ENCODE data around the gene DUSP28. TPM values are rescaled to one million over a fixed set of nuclear protein-coding genes. Genes with fewer than 3 reads are reported as not detected.

Gene DUSP28
- total and polyA plus RNA-seq, 7 donors, result 6.6 to 18.1 (median 12.6) TPM

GRCh38 chr2:240565333-240566202 is 5.4 kb downstream of the DUSP28 start:
- intact Hi-C loops (cut with DNase I), result no loop called here
- ATAC-seq (no peak), DNase-seq (peak; percentile 72 to 81)
- Histone ChIP-seq H3K4me3 (peak overlapping the region; percentile 88), H3K4me1 (peaks cover 57% of the 10 kb centered on the region), H3K9me3 (no peaks in the 10 kb centered on the region), H3K27ac (peak overlapping the region; percentile 71), H3K27me3 (ENCODE audit: insufficient read depth in 3 of 3, low read length in 2 of 3) (no peaks in the 10 kb centered on the region), H3K36me3 (ENCODE audit: insufficient read depth in 1 of 2, low read depth in 1 of 2) (peaks cover 0 to 21% of the 10 kb centered on the region in 2 donors)
- TF ChIP-seq, protein P1, sequence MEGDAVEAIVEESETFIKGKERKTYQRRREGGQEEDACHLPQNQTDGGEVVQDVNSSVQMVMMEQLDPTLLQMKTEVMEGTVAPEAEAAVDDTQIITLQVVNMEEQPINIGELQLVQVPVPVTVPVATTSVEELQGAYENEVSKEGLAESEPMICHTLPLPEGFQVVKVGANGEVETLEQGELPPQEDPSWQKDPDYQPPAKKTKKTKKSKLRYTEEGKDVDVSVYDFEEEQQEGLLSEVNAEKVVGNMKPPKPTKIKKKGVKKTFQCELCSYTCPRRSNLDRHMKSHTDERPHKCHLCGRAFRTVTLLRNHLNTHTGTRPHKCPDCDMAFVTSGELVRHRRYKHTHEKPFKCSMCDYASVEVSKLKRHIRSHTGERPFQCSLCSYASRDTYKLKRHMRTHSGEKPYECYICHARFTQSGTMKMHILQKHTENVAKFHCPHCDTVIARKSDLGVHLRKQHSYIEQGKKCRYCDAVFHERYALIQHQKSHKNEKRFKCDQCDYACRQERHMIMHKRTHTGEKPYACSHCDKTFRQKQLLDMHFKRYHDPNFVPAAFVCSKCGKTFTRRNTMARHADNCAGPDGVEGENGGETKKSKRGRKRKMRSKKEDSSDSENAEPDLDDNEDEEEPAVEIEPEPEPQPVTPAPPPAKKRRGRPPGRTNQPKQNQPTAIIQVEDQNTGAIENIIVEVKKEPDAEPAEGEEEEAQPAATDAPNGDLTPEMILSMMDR (IDR thresholded peaks at IDR 0.05), result no peak
- 69 to 73% (median 72%) methylated on average over 26 of the region's 26 CpGs for WGBS, 3 donors

- Histone ChIP-seq H3K4me3 (peak overlapping the region; percentile 88), H3K4me1 (peaks cover 53% of the 10 kb centered on the region), H3K27ac (peak overlapping the region; percentile 95), H3K27me3 (ENCODE audit: insufficient read depth in 3 of 3, low read length in 2 of 3) (no peaks in the 10 kb centered on the region), H3K9me3 (no peaks in the 10 kb centered on the region), H3K36me3 (ENCODE audit: insufficient read depth in 1 of 2, low read depth in 1 of 2) (peaks cover 0 to 21% of the 10 kb centered on the region in 2 donors)
- TF ChIP-seq, protein P1 (IDR thresholded peaks at IDR 0.05), result peak; percentile 93
- intact Hi-C loops (cut with DNase I), result no loop called here
- ATAC-seq (peak; percentile 76 to 85 (median 82)), DNase-seq (peak; percentile 94 to 95)
- 8 to 10% (median 9%) methylated on average over 37 to 53 of the region's 53 CpGs for WGBS, 3 donors
Measured at GRCh38 chr2:240566203-240567136, 6.3 kb downstream of the DUSP28 start.

- DNase-seq (peak; percentile 29 to 53), ATAC-seq (peak in 1 of 4 donors; percentile 1)
- H3K27ac ChIP-seq, result peak overlapping the region; percentile 95
- intact Hi-C loops (cut with DNase I), result no loop called here
- no peaks in the 10 kb centered on the region for H3K9me3 ChIP-seq
- H3K4me1 ChIP-seq, result peaks cover 45% of the 10 kb centered on the region
- peaks cover 0 to 16% of the 10 kb centered on the region in 2 donors for H3K36me3 ChIP-seq (ENCODE audit: insufficient read depth in 1 of 2, low read depth in 1 of 2)
- TF ChIP-seq, protein P1 (IDR thresholded peaks at IDR 0.05), result no peak
- H3K4me3 ChIP-seq, result peak overlapping the region; percentile 88
- WGBS, 3 donors, result 38 to 49% (median 40%) methylated on average over 26 of the region's 26 CpGs
- H3K27me3 ChIP-seq (ENCODE audit: insufficient read depth in 3 of 3, low read length in 2 of 3), result no peaks in the 10 kb centered on the region
Measured at GRCh38 chr2:240567137-240567871, 7.1 kb downstream of the DUSP28 start.

- no peaks in the 10 kb centered on the region for H3K9me3 ChIP-seq
- H3K36me3 ChIP-seq (ENCODE audit: insufficient read depth in 1 of 2, low read depth in 1 of 2), result peaks cover 0 to 13% of the 10 kb centered on the region in 2 donors
- DNase-seq, result peak; percentile 59 to 71
- intact Hi-C loops (cut with DNase I), result no loop called here
- peak within 1 kb of the TSS; percentile 88 for H3K4me3 ChIP-seq
- TF ChIP-seq, protein P1 (IDR thresholded peaks at IDR 0.05), result no peak
- H3K27me3 ChIP-seq (ENCODE audit: insufficient read depth in 3 of 3, low read length in 2 of 3), result no peaks in the 10 kb centered on the region
- 0 to 1% (median 0%) methylated on average over 54 to 104 of the region's 106 CpGs for WGBS, 3 donors
- peak; percentile 23 to 64 (median 56) for ATAC-seq
- peaks cover 41% of the 10 kb centered on the region for H3K4me1 ChIP-seq
- H3K27ac ChIP-seq, result peak within 1 kb of the TSS; percentile 95
Measured at GRCh38 chr2:240567872-240568677, 7.9 kb downstream of the DUSP28 start, which contains the start of gene RNPEPL1. RNPEPL1 (plus strand) TSS chr2:240568484; CDS start chr2:240568587, 103 bp downstream.

All from psoas muscle (tissue), 8 donors.